CD14-positive monocyte (primary cell): ENCODE measurements around the gene KCNQ1. TPM values are rescaled to one million over a fixed set of nuclear protein-coding genes. Genes with fewer than 3 reads are reported as not detected.

Experiments
- DNase-seq, 3 donors: peaks; one replicate each; pipeline ENCODE4 v3.0.0-alpha.2; 2011 to 2022
- H2AFZ ChIP-seq: 2 replicates; pipeline ENCODE4 v1.6.0; 2012; ENCODE audit warnings: mild to moderate bottlenecking, low read depth, low read length, inconsistent platforms; ENCODE audit not compliant: insufficient read depth, poor library complexity, severe bottlenecking
- H3K27ac ChIP-seq, 2 donors: 1 replicate in 1 of 2; 2 replicates in 1 of 2; pipeline ENCODE4 v1.5.1; 2012 to 2013; ENCODE audit warnings: low read length in 2 of 2, control low read depth in 1 of 2, inconsistent platforms in 1 of 2, low read depth in 1 of 2, mild to moderate bottlenecking in 1 of 2
- H3K27me3 ChIP-seq, 2 donors: one replicate each; pipeline versions ENCODE4 v1.6.0 to v1.6.1; 2011 to 2013; ENCODE audit warnings: low read length in 2 of 2; ENCODE audit not compliant: control insufficient read depth in 2 of 2, insufficient read depth in 2 of 2
- H3K36me3 ChIP-seq, 2 donors: replicated peaks in 1 of 2; 1 replicate in 1 of 2; 2 replicates in 1 of 2; pipeline versions ENCODE4 v1.5.1 to v1.6.1; 2012 to 2013; ENCODE audit warnings: low read length in 2 of 2, control low read depth in 1 of 2, inconsistent platforms in 1 of 2, mild to moderate bottlenecking in 1 of 2; ENCODE audit not compliant: insufficient read depth in 2 of 2, control insufficient read depth in 1 of 2
- H3K4me1 ChIP-seq, 2 donors: 1 replicate in 1 of 2; 2 replicates in 1 of 2; pipeline versions ENCODE4 v1.5.1 to v1.6.1; 2012 to 2013; ENCODE audit warnings: low read length in 2 of 2, control low read depth in 1 of 2, inconsistent platforms in 1 of 2, mild to moderate bottlenecking in 1 of 2, moderate library complexity in 1 of 2; ENCODE audit not compliant: insufficient read depth in 2 of 2, control insufficient read depth in 1 of 2
- H3K4me2 ChIP-seq: replicated peaks from 2 replicates; pipeline ENCODE3; 2012; ENCODE audit warnings: low read length, moderate library complexity, mild to moderate bottlenecking; ENCODE audit not compliant: poor library complexity, severe bottlenecking; ENCODE audit errors: extremely low read depth
- H3K4me3 ChIP-seq, 3 experiments: fragments of 200-600 bp in 1 of 3; sonication (generic) in 1 of 3; replicated peaks in 1 of 3; 1 replicate in 2 of 3; 2 replicates in 1 of 3; pipeline ENCODE4 v1.5.1; 2011 to 2013; ENCODE audit warnings: low read length in 3 of 3, mild to moderate bottlenecking in 3 of 3, control low read depth in 2 of 3, low read depth in 2 of 3, inconsistent platforms in 1 of 3, moderate library complexity in 1 of 3
- H3K79me2 ChIP-seq: 2 replicates; pipeline ENCODE4 v1.6.0; 2012; ENCODE audit warnings: mild to moderate bottlenecking, control low read depth, inconsistent platforms, low read length, moderate library complexity; ENCODE audit not compliant: insufficient read depth
- H3K9ac ChIP-seq: 2 replicates; pipeline ENCODE4 v1.6.0; 2017; ENCODE audit warnings: low read length, mild to moderate bottlenecking; ENCODE audit not compliant: insufficient read depth, poor library complexity, severe bottlenecking
- H3K9me3 ChIP-seq, 2 donors: replicated peaks in 1 of 2; 1 replicate in 1 of 2; 2 replicates in 1 of 2; pipeline versions ENCODE4 v1.5.1 to v1.6.1; 2012 to 2013; ENCODE audit warnings: low read length in 2 of 2, control low read depth in 1 of 2; ENCODE audit not compliant: control insufficient read depth in 1 of 2, insufficient read depth in 1 of 2
- H4K20me1 ChIP-seq: 2 replicates; pipeline ENCODE4 v1.6.0; 2012; ENCODE audit warnings: mild to moderate bottlenecking, low read length, control low read depth, moderate library complexity; ENCODE audit not compliant: insufficient read depth
- H3K27ac Mint-ChIP-seq, 7 donors: one replicate each; pipeline ENCODE4 v1.8.0; 2020; ENCODE audit warnings: mild to moderate bottlenecking in 7 of 7, mixed read lengths in 7 of 7, moderate library complexity in 6 of 7, inconsistent platforms in 2 of 7
- H3K27me3 Mint-ChIP-seq, 3 donors: one replicate each; pipeline ENCODE4 v1.8.0; 2021 to 2022; ENCODE audit warnings: low read depth in 3 of 3, mild to moderate bottlenecking in 3 of 3, mixed read lengths in 3 of 3, moderate library complexity in 3 of 3, inconsistent platforms in 1 of 3
- H3K36me3 Mint-ChIP-seq, 2 donors: one replicate each; pipeline ENCODE4 v1.8.0; 2020; ENCODE audit warnings: mixed read lengths in 2 of 2, inconsistent platforms in 1 of 2, mild to moderate bottlenecking in 1 of 2
- H3K4me1 Mint-ChIP-seq: one replicate; pipeline ENCODE4 v1.8.0; 2020; ENCODE audit warnings: mild to moderate bottlenecking, mixed read lengths
- H3K4me3 Mint-ChIP-seq, 2 donors: one replicate each; pipeline ENCODE4 v1.8.0; 2020; ENCODE audit warnings: mild to moderate bottlenecking in 2 of 2, mixed read lengths in 2 of 2, moderate library complexity in 1 of 2
- H3K9me3 Mint-ChIP-seq, 7 donors: one replicate each; pipeline ENCODE4 v1.8.0; 2020 to 2022; ENCODE audit warnings: mixed read lengths in 7 of 7, mild to moderate bottlenecking in 6 of 7, moderate library complexity in 6 of 7, inconsistent platforms in 2 of 7
- CTCF ChIP-seq: fragments of 200-600 bp; IDR thresholded peaks from one replicate; pipeline ENCODE4 v1.8.0; 2022; ENCODE audit warnings: antibody characterized with exemption, mild to moderate bottlenecking
- WGBS: methylation state at CpG from one replicate; pipeline ENCODE4 v1.1.5; 2013; ENCODE audit warnings: missing lambda C conversion rate; ENCODE audit not compliant: insufficient coverage; 5-methylcytosine and 5-hydroxymethylcytosine counted together
- intact Hi-C, 2 donors: fragments of 100-400 bp; cut with micrococcal nuclease; formaldehyde crosslinking; loops; one replicate each; pipeline versions ENCODE4 v1.15.0 to v1.15.1; 2023
- polyA plus RNA-seq, 3 donors: library from polyadenylated mRNA; depleted of rRNA in 1 of 3; unstranded in 2 of 3; stranded (reverse) in 1 of 3; fragments of 300-500 nt in 2 of 3; fragments of >200 nt in 1 of 3; fragmentation: Illumina TruSeq in 2 of 3; gene quantifications; 1 replicate in 2 of 3; 2 replicates in 1 of 3; pipeline ENCODE4 v1.2.3, GENCODE V29; 2012 to 2021

The KCNQ1 gene
- polyA plus RNA-seq, 3 donors: 14.9 to 31.8 (median 21.6) TPM

- no peak overlapping the region for H3K27ac ChIP-seq
- H3K27ac Mint-ChIP-seq: no peak overlapping the region
- peaks cover 66 to 80% (median 69%) of the 10 kb centered on the region in 3 donors for H3K27me3 Mint-ChIP-seq
Observed at GRCh38 chr11:2868506-2869133, 423.8 kb downstream of the KCNQ1 start.

GRCh38 chr11:2869134-2869526 is 424.3 kb downstream of the KCNQ1 start:
- no peak for TF ChIP-seq CTCF
- H3K27me3 Mint-ChIP-seq: peaks cover 62 to 78% (median 67%) of the 10 kb centered on the region in 3 donors
- peaks cover 2 to 16% (median 10%) of the 10 kb centered on the region in 7 donors for H3K9me3 Mint-ChIP-seq
- Histone ChIP-seq H3K4me3 (peak overlapping the region in 1 of 3 experiments; percentile 70), H3K36me3 (no peaks in the 10 kb centered on the region), H2AFZ (no peak overlapping the region), H3K27me3 (peaks cover 27 to 57% of the 10 kb centered on the region in 2 donors), H4K20me1 (no peaks in the 10 kb centered on the region), H3K27ac (no peak overlapping the region), H3K9me3 (peaks cover 0 to 5% of the 10 kb centered on the region in 2 donors), H3K4me2 (no peak overlapping the region), H3K4me1 (peaks cover 5 to 13% of the 10 kb centered on the region in 2 donors), H3K79me2 (no peaks in the 10 kb centered on the region), H3K9ac (no peak overlapping the region)
- peaks cover 16% of the 10 kb centered on the region for H3K4me1 Mint-ChIP-seq
- peak overlapping the region in 1 of 2 donors; percentile 80 for H3K4me3 Mint-ChIP-seq
- H3K27ac Mint-ChIP-seq: no peak overlapping the region
- peaks cover 2 to 8% of the 10 kb centered on the region in 2 donors for H3K36me3 Mint-ChIP-seq
- DNase-seq: no peak
- 17% methylated on average over 36 of the region's 37 CpGs for WGBS
- intact Hi-C loops: no loop called here

More at GRCh38 chr11:2868506-2869133, 423.8 kb downstream of the KCNQ1 start:
- Histone ChIP-seq H2AFZ (peak overlapping the region; percentile 29), H3K9ac (no peak overlapping the region), H3K4me2 (peak overlapping the region; percentile 67), H3K9me3 (peaks cover 0 to 5% of the 10 kb centered on the region in 2 donors), H4K20me1 (no peaks in the 10 kb centered on the region), H3K36me3 (no peaks in the 10 kb centered on the region), H3K27me3 (peaks cover 28 to 61% of the 10 kb centered on the region in 2 donors), H3K4me3 (peak overlapping the region; percentile 7 to 70 (median 29)), H3K4me1 (peaks cover 5 to 13% of the 10 kb centered on the region in 2 donors), H3K79me2 (no peaks in the 10 kb centered on the region)
- peaks cover 16% of the 10 kb centered on the region for H3K4me1 Mint-ChIP-seq
- intact Hi-C loops: no loop called here
- 3% methylated on average over 11 of the region's 16 CpGs for WGBS
- H3K36me3 Mint-ChIP-seq: peaks cover 2 to 8% of the 10 kb centered on the region in 2 donors
- peak overlapping the region; percentile 70 to 94 for H3K4me3 Mint-ChIP-seq
- no peak for DNase-seq
- TF ChIP-seq CTCF: no peak
- H3K9me3 Mint-ChIP-seq: peaks cover 2 to 16% (median 10%) of the 10 kb centered on the region in 7 donors
